ENCODE measurements around the gene GMPS. TPM values are rescaled to one million over a fixed set of nuclear protein-coding genes. Genes with fewer than 3 reads are reported as not detected.
"Not testable (repeated sequence)": the region's sequence is repeated elsewhere in the genome, so short reads cannot be mapped to it uniquely, and the experiment has no call there.

GMPS gene
- 145 TPM for polyA plus RNA-seq (2012; ENCODE audit: insufficient read depth, insufficient read length)

DNA sequence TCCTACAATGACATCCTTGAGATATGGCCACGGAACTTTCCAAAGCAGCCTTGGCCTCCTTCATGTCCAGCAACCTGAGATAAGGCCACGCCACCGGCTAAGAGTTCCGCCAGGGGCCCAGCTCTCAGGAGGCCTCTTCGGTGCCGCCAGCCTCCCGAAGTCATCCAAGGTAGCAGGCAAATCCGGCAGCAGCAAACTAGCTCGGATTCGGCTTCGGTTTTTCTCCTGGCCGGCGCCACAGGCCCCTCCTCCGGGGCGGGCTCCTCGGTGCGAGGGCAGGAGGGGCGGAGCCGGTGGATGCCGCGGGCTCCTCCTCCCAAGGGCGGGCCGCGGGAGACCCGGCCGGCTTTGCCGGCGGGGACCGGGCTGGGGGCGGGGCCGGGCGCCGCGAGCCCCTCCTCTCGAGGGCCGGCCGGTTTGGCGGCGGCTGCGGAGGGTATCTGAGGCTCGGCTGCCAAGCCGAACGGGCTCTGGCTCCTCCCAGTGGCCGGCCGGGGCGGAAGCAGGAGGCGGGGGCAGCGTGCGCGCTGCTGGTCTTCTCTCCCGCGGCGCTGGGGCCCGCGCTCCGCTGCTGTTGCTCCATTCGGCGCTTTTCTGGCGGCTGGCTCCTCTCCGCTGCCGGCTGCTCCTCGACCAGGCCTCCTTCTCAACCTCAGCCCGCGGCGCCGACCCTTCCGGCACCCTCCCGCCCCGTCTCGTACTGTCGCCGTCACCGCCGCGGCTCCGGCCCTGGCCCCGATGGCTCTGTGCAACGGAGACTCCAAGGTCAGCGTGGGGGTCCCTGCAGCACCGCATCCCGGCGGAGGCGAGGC lies at the start of gene GMPS:
GMPS (plus strand) TSS at position 518 of the 812 bp plus-strand sequence; CDS start at position 739, 221 bp downstream.
- peak; percentile 80 for DNase-seq (ENCODE audit: low read depth, low spot score)

DNA sequence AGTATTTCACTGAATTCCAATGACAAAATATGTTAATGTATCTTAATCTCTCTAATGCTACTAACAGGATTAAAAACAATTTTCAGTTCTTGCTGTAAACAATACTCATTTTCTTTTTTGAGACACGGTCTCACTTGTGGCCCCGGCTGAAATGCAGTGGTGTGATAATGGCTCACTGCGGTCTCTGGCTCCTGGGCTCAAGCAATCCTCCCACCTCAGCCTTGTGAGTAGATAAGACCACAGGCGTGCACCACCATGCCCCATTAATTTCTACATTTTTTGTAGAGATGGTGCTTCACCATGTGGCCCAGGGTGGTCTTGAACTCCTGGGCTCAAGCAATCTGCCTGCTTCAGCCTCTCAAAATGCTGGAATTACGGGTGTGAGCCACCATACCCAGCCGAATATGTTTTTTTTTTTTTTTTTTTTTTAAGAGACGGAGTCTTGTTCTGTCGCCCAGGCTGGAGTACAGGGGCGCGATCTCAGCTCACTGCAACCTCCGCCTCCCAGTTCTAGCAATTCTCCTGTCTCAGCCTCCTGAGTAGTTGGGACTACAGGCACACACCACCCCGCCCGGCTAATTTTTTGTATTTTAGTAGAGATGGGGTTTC lies 41.9 kb upstream of the GMPS start:
- not testable (repeated sequence) for H3K4me3 ChIP-seq (ENCODE audit: low read length); DNase-seq (ENCODE audit: low read depth, low spot score)

More for the DNA sequence above, at the start of gene GMPS:
- peak within 1 kb of the TSS; percentile 84 for H3K4me3 ChIP-seq (ENCODE audit: low read length)

DNA sequence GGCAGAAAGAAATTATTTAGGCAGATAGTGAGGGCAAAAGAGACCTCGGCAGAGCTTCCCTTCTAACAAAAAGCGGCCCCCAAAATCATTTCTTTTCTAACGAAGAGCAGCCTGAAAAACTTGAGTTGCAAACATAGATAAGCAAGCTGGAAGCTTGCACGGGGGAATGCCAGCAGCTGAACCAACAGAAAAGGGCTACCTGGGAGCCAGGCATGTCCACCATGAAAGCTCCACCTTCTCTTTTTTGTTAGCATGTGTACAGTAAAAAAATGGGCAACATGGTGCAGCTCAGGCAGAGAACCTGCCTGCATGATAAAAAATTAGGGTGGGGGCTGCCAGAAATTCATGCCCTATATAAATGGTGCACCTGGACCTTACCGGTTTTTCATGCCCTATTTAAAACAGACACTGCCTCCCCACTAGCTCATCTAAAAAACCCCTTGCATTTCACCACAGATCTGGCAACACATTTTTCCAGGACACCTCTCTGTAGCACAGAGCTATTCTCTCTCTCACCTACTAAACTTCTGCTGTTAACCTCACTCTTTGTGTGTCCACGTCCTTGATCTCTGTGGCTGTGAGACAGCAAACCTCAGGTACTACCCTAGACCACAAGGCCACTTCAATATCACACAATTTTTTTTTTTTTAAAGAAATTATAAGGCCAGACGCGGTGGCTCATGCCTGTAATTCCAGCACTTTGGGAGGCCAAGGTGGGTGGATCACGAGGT lies 34.9 kb upstream of the GMPS start:
- no peak for DNase-seq (ENCODE audit: low read depth, low spot score)
- H3K4me3 ChIP-seq (ENCODE audit: low read length), result no peak overlapping the region

DNA sequence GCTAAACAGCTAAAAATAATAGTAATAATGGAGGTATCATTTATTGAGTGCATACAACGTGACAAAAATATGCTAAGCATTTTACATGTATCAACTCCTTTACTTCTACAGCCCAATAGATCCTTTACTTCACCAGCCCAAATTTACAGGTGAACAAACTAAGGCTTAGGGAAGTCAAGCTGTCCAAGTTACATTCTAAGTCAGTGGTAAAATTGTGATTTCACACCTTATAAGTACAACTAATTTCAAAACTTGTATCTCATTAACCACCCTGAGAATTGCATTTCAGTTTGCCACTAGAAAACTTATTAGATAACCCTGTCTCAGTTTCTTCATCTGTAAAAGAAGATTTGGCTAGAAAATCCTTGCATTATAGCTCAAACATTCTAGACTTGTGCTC lies 26.9 kb upstream of the GMPS start:
- no peak overlapping the region for H3K4me3 ChIP-seq (ENCODE audit: low read length)
- no peak for DNase-seq (ENCODE audit: low read depth, low spot score)

DNA sequence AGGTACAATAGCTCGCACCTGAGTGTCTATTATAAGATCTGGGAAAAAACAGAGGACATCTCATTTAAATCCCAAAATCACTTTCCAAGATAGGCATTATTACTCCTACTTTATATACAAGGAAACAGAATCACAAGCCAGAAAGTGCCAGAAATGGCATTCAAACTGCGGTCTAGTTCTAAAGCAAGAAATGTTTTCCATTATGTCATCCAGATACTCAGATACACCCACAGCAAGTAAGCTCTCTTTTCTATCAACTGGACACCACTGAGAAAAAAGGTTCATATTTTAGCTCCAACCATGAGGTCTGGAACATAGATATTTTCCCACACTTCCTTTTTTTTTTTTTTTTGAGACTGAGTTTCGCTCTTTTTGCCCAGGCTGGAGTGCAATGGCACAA lies 24.3 kb upstream of the GMPS start:
- H3K4me3 ChIP-seq (ENCODE audit: low read length), result no peak overlapping the region
- no peak for DNase-seq (ENCODE audit: low read depth, low spot score)

DNA sequence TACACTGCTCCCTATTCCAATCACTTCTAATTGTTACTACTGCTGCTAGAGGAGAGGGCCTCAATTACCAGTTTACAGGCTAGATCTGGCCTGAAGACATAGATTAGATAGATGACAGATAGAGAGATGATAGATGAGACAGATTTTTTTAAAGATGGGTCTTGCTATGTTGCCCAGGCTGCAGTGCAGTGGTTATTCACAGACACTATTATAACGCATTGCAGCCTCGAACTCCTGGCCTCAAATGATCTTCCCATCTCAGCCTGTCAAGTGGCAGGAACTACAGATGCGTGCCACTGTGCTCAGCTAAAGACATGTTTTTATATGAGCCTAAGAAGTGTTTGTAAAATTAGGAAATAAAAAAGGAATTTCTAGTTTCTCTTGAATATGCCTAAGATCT lies 22.5 kb upstream of the GMPS start:
- H3K4me3 ChIP-seq (ENCODE audit: low read length), result no peak overlapping the region

DNA sequence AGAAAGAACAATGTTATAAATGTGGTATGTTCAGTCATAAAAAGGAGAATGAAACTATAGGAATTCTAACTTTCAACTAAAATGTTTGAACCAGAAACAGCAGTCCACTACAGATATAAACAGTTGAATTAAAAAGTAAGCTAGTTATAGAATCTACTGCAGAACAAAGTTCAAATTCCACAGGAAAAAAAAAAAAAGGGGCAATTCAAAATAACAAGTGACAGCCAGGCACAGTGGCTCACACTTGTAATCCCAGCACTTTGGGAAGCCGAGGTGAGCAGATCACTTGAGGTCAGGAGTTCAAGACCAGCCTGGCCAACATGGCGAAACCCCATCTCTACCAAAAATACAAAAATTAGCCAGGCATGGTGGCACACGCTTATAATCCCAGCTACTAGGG lies 21.0 kb upstream of the GMPS start:
- not testable (repeated sequence) for DNase-seq (ENCODE audit: low read depth, low spot score); H3K4me3 ChIP-seq (ENCODE audit: low read length)

More for the DNA sequence above, 22.5 kb upstream of the GMPS start:
- DNase-seq (ENCODE audit: low read depth, low spot score), result no peak

DNA sequence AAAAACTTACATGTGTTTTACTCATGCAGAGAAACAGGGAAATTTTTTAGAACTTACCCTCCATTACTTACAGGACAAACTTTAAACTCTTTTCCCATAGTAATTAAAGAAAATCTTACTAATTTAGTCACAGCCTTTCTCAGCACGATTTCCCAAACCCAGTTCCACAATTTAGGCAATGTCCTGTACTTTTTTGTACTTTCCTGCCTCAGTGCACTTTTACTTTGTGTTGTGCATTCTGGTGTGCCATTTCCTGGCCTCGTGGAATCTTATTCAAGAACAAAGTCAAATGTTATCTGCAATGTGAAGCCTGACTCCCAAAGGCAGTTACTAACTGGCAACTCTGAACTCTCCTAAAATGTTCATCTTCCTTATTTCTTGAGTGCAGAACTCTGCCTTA lies 18.1 kb upstream of the GMPS start:
- no peak for DNase-seq (ENCODE audit: low read depth, low spot score)
- peak overlapping the region; percentile 95 for H3K4me3 ChIP-seq (ENCODE audit: low read length)

DNA sequence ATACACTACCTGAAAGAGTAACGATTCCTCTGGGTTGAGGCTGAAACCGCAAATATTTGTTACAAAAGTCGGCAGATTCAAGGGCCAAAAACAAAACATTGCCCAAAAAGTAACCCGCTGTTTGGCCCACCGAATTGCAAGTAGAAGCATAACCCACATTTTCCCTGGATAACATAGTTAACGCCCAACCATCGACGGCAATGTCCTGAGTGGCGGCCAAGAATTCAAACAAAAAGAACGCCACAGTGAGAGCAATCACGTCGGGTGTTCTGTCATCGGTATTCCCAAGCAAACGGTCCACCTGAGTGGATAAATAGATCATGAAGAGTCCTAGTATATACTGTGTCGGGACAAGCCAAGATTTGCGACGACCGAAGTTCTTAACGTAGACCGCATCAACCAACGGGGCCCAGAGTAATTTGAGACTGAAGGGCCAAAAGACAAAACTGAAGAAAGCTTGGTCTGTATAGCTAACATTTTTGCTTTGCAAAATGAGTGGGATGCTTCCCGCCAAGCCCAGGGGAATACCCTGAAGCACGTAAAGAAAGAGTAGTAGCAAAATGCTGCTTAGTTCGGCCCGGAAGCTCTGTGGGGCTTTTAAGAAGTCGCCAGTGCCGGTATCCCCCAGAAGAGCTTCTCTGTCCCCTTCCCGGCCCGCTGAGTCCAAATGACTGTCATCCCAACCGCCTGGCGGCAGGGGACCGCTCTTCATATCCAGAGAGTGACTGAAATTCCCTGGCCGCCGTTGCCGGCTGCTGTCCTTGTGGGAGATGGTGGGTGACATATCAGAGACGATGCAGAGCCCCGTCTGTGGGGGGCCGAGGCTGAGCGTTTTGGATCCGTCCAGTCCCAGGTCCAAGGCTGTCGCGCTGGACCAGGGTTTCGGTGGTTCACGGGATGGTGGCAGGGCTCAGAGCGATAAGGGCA lies 17.0 kb upstream of the GMPS start:
- H3K4me3 ChIP-seq (ENCODE audit: low read length), result peak overlapping the region; percentile 95
- DNase-seq (ENCODE audit: low read depth, low spot score), result no peak

DNA sequence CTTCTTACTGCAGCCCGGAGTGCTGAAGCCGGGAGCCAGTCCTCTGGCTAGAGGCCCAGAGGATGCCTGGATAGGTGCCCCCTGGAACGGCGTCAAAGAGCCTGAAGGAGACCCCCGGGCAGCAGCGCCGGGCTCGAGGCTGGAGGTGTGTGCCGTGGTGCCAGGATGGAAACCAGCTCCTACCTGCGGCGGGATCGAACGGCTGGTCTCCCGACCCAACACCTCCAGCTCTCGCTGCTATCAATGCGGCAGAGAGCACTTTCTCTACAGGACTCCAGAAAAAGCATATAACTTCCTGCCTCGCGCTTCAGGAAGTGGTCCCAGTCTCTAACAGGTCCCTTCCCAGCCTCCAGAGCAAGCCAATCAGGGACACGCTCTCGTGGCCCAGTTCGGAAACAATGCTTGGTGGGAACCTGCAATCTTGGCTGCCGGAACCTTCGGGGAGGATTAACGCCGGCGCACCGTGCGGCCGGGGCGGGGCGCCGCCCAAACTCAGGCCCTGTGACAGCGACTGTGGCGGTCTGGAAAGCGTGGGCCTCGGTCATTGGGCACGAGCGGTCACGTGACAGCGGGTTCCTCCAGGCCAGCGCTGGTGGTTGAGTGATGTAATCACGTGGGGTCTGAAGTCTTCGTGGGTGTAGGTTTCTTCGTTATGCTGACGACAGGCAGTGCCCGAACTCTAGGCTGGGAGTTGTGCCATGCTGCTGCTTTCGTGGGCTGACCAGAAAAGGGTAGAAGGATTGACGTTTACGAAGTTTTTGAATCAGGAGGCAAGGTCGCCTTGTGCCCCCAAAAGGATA lies 16.1 kb upstream of the GMPS start, which contains the start of gene SLC33A1:
SLC33A1 (minus strand) TSS at position 287 of the 800 bp plus-strand sequence. CDS start 430 bp downstream, outside the sequence.
- peak within 1 kb of the TSS; percentile 95 for H3K4me3 ChIP-seq (ENCODE audit: low read length)
- peak; percentile 98 for DNase-seq (ENCODE audit: low read depth, low spot score)

DNA sequence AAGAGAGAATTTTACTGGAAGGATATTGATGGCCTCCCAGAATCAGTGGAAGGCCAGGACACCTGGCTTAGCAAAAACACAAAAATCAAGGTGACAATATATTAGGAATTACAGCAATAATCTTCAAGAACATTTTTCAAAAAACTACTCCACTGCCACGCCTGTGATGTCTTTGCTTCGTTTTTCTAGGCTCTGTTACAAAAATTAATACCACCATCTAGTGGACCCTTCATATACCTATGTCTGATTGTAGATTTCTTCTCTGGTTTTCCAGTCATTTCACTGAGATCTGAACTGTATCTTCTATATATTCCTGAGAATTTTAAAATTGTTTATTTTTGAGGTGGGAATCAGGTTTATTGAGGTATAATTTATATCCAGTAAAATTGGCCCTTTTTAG lies 10.6 kb upstream of the GMPS start:
- no peak for DNase-seq (ENCODE audit: low read depth, low spot score)
- no peak overlapping the region for H3K4me3 ChIP-seq (ENCODE audit: low read length)

DNA sequence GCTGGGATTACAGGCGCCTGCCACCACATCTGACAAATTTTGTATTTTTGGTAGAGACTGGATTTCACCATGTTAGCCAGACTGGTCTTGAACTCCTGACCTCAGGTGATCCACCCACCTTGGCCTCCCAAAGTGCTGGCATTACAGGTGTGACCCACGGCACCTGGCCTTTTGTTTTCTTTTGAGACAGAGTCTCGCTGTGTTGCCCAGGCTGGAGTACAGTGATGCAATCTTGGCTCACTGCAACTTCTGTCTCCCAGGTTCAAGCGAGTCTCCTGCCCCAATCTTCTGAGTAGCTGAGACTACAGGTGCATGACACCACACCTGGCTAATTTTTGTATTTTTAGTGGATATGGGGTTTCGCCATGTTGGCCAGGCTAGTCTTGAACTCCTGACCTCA lies 10.0 kb upstream of the GMPS start:
- not testable (repeated sequence) for H3K4me3 ChIP-seq (ENCODE audit: low read length); DNase-seq (ENCODE audit: low read depth, low spot score)

DNA sequence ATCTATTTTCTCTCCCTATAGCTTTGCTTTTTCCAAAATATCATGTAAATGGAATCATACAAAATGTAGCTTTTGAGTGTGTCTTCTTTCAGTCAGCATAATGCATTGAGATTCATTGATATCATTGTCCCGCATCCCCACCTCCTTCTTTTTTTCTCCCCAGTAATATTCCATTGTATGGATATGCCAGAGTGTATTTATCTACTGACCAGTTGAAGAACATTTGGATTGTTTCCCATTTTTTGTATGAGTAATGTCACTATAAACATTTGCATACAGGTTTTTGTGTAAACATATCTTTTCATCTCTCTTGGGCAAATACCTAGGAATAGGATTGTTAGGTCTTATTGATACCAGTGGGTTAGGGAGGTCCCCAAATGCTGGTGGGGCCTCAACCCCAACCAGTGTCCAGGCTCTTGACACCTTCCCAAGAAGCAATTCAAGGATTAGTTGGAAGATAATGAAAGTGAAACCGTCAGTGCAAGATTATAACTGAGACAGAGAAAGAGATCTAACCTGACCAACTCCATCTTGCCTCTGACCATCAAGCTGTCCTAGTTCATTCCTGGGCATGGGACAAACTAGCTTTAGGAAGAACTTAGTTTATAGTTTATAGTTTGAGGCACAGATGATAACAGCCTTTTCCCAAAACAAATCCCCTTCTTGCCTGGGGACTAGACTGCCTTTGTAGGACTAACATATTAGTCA lies 8.8 kb upstream of the GMPS start:
- DNase-seq (ENCODE audit: low read depth, low spot score), result no peak
- no peak overlapping the region for H3K4me3 ChIP-seq (ENCODE audit: low read length)

DNA sequence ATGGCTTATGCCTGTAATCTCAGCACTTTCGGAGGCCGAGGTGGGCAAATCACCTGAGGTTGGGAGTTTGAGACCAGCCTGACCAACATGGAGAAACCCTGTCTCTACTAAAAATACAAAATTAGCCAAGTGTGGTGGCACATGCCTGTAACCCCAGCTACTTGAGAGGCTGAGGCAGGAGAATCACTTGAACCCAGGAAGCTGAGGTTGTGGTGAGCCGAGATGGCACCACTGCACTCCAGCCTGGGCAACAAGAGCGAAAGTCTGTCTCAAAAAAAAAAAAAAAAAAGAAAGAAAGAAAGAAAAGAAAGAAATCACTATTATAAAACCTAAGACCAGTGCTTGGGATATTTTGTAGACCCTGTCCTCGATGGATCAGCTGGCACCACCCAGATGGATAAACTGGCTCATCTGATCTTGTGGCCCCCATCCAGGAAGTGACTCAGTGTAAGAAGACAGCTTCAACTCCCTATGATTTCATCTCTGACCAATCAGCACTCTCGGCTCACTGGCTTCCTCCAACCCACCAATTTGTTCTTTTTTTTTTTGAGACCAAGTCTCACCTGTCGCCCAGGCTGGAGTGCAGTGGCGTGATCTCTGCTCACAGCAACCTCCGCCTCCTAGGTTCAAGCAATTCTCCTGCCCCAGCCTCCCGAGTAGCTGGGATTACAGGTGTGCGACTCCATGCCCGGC lies 8.0 kb upstream of the GMPS start:
- H3K4me3 ChIP-seq (ENCODE audit: low read length), result not testable (repeated sequence)
- peak; percentile 82 for DNase-seq (ENCODE audit: low read depth, low spot score)

DNA sequence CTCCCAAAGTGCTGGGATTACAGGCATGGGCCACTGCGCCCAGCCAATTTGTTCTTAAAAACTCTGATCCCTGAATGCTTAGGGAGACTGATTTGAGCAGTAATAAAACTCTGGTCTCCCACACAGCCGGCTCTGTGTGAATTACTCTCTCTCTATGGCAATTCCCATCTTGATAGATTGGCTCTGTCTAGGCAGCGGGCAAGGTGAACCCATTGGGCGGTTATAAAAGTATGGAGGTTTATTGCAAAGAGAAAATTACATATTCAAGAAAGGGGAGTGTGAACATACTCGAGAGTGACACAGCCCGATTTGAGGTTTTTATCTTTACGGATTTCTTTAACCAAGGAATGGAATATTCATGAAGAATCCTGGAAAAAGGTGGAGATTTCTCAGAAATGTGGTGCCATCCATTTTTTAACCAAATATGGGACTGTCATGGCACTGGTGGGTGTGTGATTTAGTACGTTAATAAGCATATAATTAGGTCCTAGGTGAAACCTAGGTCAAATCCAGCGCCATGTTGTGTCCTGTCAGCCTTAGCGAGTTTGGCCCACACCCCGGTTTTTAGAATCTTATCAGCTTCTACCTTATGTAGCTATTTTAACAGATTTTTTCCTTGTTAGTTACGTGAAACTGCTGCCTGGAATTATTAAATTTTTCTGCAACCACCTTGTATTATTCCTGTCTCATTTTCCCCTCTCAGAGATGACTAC lies 7.2 kb upstream of the GMPS start:
- H3K4me3 ChIP-seq (ENCODE audit: low read length), result no peak overlapping the region
- DNase-seq (ENCODE audit: low read depth, low spot score), result no peak

DNA sequence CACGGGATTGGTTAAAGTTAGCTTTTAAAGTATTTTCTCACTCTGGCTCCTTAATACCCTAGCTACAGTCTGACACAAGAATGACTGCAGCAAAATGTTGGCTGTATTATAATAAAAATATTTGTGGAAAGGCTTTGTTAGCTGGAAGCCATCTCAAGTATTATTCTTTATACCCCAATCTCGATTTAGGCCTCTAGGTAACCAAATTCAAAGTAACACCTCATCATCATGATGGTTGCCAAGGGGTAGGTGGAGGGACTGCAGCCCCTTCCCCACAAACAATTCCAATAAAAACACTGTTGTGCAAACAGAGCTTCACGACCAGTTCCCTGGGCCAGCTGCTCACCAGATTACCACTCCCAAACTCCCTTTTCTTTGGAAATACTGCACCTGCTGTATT lies 759 bp upstream of the GMPS start:
- peak overlapping the region; percentile 70 for H3K4me3 ChIP-seq (ENCODE audit: low read length)
- no peak for DNase-seq (ENCODE audit: low read depth, low spot score)

All from Jurkat, Clone E6-1 (cell line).